ENCODE data around the gene PSMB3.
"Not testable (repeated sequence)": the region's sequence is repeated elsewhere in the genome, so short reads cannot be mapped to it uniquely, and the experiment has no call there.

The PSMB3 gene

DNA sequence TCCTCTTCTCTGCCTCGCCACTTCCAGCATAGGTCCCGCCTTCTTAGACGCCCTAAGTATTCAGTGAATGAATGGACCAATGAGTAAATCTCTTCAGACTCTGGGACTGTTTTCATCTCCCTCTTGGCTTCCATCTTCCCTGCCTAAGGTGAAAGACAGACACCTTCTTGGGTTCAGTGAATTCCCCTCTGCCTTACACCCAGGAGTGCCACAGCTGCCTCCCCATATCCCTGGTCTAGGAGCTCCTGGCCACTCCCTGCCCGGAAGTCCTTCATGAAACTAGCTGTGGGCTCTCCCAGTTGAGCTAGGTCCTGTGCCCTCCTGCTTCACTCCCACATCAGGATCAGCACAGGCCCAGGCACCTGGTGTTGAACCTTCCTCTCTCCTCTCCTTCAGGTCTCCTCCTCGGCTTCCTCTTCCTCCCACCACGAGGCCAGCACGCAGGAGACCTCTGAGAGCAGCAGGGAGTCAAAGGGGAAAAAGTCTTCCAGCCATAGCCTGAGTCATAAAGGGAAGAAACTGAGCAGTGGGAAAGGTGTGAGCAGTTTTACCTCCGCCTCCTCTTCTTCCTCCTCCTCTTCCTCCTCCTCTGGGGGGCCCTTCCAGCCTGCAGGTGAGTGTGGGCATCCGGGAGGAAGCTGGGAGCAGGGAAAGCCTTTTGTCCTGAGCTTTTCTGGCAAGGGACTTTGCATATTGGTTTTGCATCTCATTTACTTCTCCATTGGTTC is 37.2 kb upstream of the PSMB3 start:
- DNase-seq (ENCODE audit: low spot score), result no peak

DNA sequence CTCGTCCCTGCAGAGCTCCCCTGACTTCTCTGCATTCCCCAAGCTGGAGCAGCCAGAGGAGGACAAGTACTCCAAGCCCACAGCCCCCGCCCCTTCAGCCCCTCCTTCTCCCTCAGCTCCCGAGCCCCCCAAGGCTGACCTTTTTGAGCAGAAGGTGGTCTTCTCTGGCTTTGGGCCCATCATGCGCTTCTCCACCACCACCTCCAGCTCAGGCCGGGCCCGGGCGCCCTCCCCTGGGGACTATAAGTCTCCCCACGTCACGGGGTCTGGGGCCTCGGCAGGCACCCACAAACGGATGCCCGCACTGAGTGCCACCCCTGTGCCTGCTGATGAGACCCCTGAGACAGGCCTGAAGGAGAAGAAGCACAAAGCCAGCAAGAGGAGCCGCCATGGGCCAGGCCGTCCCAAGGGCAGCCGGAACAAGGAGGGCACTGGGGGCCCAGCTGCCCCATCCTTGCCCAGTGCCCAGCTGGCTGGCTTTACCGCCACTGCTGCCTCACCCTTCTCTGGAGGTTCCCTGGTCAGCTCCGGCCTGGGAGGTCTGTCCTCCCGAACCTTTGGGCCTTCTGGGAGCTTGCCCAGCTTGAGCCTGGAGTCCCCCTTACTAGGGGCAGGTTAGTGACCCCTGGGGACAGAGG is 36.1 kb upstream of the PSMB3 start:
- DNase-seq (ENCODE audit: low spot score), result no peak

DNA sequence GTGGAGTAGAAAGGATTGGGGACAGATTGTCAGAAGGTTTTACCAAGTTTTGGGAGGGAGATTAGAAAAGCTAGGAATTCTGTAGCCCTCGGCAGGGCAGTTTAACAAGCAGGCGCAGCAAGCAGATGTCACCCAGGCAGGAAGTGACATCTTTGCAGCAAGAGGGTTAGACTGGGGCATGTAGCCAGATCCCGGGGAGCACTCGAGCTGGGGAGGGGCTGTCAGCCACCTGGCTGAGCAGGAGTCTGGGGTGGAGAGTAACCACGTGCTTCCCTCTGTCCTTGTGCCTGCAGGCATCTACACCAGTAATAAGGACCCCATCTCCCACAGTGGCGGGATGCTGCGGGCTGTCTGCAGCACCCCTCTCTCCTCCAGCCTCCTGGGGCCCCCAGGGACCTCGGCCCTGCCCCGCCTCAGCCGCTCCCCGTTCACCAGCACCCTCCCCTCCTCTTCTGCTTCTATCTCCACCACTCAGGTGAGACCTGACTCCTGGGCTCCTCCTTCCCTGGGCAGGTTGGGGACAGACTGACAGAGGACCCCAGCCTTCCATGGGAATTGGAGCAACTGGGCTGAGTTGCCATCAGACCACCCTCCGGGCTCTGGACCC is 35.3 kb upstream of the PSMB3 start:
- DNase-seq (ENCODE audit: low spot score), result no peak

- DNase-seq (ENCODE audit: low spot score), result no peak
Measured at GRCh38 chr17:38719289-38719942, 33.1 kb upstream of the PSMB3 start.

DNA sequence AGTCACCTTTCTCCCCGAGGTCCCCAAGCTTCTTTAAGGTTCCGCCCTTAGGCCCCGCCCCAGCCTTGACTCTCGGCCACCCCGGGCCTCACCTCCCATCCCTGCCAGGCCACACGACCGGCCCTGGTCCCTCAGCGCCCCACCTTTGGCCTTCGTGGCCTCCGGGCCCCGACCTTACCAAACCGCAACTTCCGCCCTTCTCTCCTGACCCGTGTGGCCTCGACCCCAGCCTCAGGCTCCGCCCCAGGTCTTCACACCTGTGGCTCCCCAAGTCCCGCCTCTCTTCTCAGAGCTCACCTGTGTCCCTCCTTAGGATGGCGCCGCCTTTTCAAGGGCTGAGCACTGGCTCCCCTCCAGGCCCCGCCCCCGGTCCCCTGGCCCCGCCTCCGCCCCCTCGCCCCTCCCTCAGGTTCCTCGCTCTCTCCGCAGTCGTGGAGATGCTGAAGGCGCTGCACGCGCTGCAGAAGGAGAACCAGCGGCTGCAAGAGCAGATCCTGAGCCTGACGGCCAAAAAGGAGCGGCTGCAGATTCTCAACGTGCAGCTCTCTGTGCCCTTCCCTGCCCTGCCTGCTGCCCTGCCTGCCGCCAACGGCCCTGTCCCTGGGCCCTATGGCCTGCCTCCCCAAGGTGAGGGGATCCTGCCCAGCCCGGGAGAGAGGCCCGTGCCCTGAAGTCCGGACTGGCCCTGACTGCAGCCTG is 32.4 kb upstream of the PSMB3 start:
- no peak for DNase-seq (ENCODE audit: low spot score)

DNA sequence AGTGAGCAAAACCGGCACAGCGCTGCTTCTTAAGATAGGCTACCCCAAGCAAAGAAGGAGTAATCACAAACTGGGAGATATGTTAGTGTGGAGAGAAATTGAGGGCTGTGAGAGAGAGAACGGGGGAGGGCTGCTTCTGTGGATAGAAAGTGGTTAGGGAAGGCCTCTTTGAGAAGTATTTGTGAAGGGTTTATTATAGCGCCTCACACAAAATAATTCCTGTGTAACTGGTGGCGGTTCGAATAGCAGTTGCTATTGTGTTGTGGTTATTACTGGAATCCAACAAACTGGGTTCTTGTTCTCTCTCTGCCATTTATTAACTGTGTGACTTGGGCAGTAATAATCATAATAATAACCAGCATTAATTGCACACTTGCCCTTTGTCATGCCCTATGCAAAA is 31.6 kb upstream of the PSMB3 start:
- DNase-seq (ENCODE audit: low spot score), result no peak

DNA sequence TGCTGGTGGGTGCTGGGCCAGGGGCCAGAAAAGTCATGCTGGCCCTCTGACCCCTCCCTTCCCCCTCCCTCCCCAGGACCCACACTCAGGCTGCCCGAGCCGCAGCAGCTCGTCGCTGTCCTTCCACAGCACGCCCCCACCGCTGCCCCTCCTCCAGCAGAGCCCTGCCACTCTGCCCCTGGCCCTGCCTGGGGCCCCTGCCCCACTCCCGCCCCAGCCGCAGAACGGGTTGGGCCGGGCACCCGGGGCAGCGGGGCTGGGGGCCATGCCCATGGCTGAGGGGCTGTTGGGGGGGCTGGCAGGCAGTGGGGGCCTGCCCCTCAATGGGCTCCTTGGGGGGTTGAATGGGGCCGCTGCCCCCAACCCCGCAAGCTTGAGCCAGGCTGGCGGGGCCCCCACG is 30.7 kb upstream of the PSMB3 start:
- DNase-seq (ENCODE audit: low spot score), result no peak

- DNase-seq (ENCODE audit: low spot score), result no peak
Measured at GRCh38 chr17:38724337-38724988, 28.1 kb upstream of the PSMB3 start.

DNA sequence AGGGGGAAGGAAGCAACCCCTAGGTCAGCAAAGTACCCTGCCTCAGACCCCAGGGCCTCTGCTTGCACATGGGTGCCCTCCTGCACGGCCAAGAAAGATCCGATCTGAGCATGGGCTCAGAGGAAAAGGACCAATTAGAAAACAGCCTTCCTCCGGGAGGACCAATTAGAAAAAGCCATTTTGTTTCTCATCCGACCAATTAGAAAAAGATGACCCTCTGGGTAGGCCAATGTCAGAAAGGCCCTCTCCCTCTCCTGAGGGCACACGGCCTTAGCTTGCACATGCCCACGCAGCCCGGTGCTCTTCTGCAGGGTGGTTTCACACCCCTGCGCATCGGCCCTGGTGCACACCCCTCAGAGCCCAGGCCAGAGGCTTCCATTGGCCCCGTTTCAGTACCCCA is 27.5 kb upstream of the PSMB3 start:
- DNase-seq (ENCODE audit: low spot score), result no peak

- not testable (repeated sequence) for DNase-seq (ENCODE audit: low spot score)
Measured at GRCh38 chr17:38726145-38726544, 26.4 kb upstream of the PSMB3 start.

DNA sequence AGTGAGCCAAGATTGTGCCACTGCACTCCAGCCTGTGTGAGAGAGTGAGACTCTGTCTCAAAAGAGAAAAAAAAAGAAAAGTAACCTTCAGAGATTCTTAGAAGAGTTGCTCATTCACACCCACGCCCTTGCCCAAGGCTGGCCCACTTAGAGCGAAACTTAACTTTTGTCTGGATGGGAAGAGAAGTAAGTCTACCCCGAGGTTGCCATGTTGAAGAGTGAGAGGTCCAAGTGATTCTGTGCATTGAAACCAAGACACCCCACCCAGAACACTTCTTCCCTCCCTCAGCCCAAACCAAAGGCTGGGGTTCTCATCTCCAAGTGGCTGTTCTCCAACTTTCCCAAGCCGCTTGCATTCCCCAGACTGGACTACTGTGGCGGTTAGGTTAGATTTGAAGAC is 24.8 kb upstream of the PSMB3 start:
- DNase-seq (ENCODE audit: low spot score), result no peak

DNA sequence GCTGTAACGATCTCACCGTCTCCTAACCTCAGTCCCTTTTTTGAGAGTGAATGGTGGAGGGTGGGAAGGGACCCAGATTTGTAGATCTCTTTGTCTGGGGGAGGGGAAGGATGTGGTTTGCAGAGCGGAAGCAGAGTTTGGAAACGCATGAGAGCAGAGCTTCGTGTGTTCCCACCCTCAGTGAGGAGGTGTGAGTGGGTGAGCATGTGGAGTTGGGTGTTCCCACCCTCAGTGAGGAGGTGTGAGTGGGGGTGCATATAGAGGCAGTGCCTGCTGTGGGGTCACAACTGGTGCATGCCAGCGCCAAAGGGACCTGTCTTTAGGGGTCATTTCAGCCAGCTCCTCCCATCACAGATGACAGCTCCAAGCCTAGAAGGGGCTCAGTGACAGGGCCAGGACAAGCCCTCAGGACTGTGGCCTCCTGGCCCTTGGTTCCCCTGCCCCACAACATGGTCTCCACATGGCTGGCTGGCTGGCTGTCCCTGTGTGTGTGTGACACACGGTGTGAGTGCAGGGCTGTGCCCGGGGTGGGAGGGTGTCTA is 24.2 kb upstream of the PSMB3 start:
- DNase-seq (ENCODE audit: low spot score), result no peak

DNA sequence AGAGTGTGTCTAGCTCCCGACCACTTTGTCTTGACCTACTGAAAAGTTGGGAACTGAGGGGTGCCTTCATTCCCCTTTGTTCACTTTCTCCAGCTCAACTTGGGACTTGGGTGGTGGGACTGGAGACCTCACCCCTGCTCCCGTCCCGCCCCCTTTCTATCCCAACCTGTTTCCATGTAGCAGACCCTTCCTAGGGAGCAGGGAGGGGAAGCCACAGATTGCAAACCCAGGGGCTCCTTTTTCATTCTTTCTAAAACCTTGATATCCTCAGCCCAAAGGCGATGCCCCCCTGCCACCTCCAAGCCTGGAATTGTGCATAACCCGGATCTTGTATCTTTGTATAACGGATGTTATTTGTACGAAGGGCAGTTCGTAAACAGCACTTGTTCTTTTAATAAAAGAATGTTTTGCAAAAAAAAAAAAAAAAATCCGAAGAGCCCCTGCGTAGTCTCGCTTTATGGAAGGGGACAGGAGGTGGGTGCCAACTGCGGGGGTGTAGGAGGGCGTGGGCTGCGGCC is 23.1 kb upstream of the PSMB3 start:
- DNase-seq (ENCODE audit: low spot score), result no peak

DNA sequence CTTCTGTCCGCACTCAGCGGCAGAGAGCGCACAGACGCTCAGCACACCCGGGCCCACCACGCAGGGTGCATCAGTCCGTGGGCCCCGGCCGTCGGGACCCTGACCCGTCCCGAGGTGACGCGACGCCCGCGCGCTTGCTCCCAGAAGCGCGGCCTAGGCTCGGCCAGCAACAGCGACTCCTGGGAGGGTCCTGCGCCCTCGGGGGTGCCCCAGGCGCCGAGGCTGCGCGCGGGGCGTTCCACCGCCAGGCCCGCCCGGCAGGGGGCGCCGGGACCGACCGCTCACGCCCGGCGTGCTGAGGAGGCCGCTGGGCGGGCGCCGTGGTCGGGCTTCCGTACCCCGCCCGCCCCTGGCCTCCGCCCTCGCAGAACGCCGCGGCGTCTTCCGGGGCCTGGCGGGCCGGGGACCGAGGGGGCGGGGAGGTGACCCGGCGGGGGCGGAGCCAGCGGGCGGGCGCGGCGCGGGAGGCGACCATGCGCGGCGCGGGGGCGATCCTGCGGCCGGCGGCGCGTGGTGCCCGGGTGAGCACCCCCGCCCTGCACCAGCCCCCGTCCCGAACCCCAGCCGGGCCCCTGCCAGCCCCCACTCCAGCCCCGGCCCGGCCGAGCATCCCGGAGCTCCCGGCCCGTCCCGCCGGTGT is 22.5 kb upstream of the PSMB3 start, which contains the start of gene CISD3:
Gene CISD3, plus strand, starts transcription at position 456 of the 640 bp plus-strand sequence. Its CDS starts 18 bp downstream, at position 474.
- DNase-seq (ENCODE audit: low spot score), result peak; percentile 81

DNA sequence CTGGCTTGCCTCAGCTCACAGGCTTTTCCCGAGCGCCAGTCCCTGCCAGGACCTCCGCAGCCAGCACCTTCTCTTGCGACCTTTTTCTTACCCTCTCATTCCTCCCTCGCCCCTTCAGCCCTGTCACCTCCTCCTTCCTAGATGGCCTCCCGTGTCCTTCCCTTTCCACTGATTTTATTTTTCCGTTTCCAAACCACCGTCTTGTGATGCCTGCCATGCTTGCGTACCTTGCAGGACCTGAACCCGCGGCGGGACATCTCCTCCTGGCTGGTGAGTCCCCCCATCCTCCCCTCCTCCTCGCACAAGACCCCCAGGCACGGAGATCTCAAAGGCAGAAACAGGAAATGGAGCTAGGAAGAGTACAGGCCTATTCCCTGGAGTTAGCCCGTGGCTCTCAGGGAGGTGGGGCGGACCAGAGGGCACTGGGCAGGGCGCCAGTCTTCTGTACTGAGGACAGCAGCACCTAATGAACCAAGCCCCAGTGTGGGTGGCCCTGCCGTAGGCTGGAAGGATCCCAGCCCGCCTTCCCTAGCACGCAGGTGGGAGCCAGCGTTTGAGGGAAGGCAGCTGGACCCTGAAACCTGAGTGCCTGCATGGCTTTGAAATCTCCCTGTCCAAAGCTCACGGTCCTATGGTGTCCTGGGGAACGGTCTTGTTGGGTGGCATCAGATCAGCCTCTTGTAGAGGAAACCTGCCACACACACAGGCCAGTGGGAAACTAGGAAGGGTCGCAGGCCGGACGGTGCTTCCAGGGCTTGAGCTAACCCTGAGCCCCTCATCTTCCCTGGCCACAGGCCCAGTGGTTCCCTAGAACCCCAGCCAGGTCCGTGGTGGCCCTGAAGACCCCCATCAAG is 21.8 kb upstream of the PSMB3 start:
- DNase-seq (ENCODE audit: low spot score), result peak; percentile 56

GRCh38 chr17:38731526-38732294 is 20.8 kb upstream of the PSMB3 start:
- no peak for DNase-seq (ENCODE audit: low spot score)

GRCh38 chr17:38732376-38733281 is 19.9 kb upstream of the PSMB3 start:
- DNase-seq (ENCODE audit: low spot score), result no peak
